GM12878 (cell line): ENCODE measurements around the gene SLFN13.

Experiments used
- BMI1 ChIP-seq: fragments of 450-650 bp; IDR thresholded peaks from 2 replicates; pipeline ENCODE4 v1.6.1; 2016; ENCODE audit warnings: mild to moderate bottlenecking, moderate library complexity, borderline replicate concordance
- CEBPB ChIP-seq, 2 experiments: fragments of 150-350 bp in 1 of 2; IDR thresholded peaks; 2 replicates each; pipeline ENCODE4 v1.6.1; 2012 to 2014; ENCODE audit warnings: low read depth in 2 of 2, low read length in 2 of 2, borderline replicate concordance in 1 of 2, inconsistent platforms in 1 of 2
- CTCF ChIP-seq, 3 experiments: IDR thresholded peaks in 2 of 3; conservative IDR thresholded peaks in 1 of 3; 2 replicates each; pipeline ENCODE4 v1.5.1; 2011; ENCODE audit warnings: low read depth in 3 of 3, low read length in 3 of 3, mild to moderate bottlenecking in 3 of 3, control low read depth in 2 of 3, moderate library complexity in 2 of 3, inconsistent platforms in 1 of 3, mixed read lengths in 1 of 3; ENCODE audit not compliant: control insufficient read depth in 2 of 3, insufficient read depth in 1 of 3; ENCODE audit errors: extremely low read depth in 1 of 3
- JUND ChIP-seq: IDR thresholded peaks from 2 replicates; pipeline ENCODE4 v1.6.1; 2012; ENCODE audit warnings: low read depth, mild to moderate bottlenecking, low read length, improper control_type of control experiment, moderate library complexity
- TAF1 ChIP-seq: IDR thresholded peaks from 2 replicates; pipeline ENCODE4 v1.6.1; 2011; ENCODE audit warnings: mild to moderate bottlenecking, low read depth, low read length, borderline replicate concordance

DNA sequence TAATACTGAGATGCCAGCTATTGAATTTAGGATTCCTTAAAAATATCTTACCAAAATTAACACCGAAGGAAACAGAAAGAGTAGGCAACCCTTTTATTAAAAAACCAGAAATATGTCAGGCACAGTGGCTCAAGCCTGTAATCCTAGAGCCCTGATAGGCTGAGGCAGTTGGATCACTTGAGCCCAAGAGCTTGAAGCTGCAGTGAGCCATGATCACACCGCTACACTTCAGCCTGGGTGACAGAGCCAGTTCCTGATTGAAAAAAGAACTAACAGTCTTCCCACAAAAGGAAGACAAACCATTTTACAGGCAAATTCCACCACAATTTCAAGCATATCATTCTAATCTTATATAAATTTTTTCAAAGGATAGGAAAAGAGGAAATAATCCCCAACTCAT is 31.9 kb downstream of the SLFN13 start:
- TF ChIP-seq CTCF (IDR thresholded peaks at IDR 0.05 in 2 of 3, conservative IDR thresholded peaks at IDR 0.05 in 1 of 3; ENCODE audit: control insufficient read depth in 2 of 3, extremely low read depth in 1 of 3, insufficient read depth in 1 of 3, low read depth in 3 of 3, low read length in 3 of 3) (no peak), CEBPB (IDR thresholded peaks at IDR 0.05; ENCODE audit: borderline replicate concordance in 1 of 2, low read depth in 2 of 2, low read length in 2 of 2) (no peak), BMI1 (no peak), TAF1 (no peak), JUND (no peak)
